HepG2 (cell line): ENCODE measurements around the gene USP7. TPM values are rescaled to one million over a fixed set of nuclear protein-coding genes. Genes with fewer than 3 reads are reported as not detected.

Experiments
- BCL6 ChIP-seq: IDR thresholded peaks from 2 replicates; pipeline ENCODE4 v1.6.1; 2016; ENCODE audit warnings: missing genetic modification reagents, missing compliant biosample characterization
- ETS1 ChIP-seq: sonication (generic); formaldehyde crosslinking; IDR thresholded peaks from 2 replicates; pipeline ENCODE4 v1.4.0; 2020; ENCODE audit warnings: missing genetic modification reagents
- HINFP ChIP-seq: sonication (generic); formaldehyde crosslinking; IDR thresholded peaks from 2 replicates; pipeline ENCODE4 v1.4.0; 2020; ENCODE audit warnings: low read depth, mild to moderate bottlenecking, missing genetic modification reagents
- NR2C2 ChIP-seq: sonication (generic); formaldehyde crosslinking; IDR thresholded peaks from 2 replicates; pipeline ENCODE4 v1.4.0; 2020; ENCODE audit warnings: missing genetic modification reagents, mild to moderate bottlenecking, moderate library complexity, borderline replicate concordance
- SIN3A ChIP-seq: IDR thresholded peaks from 2 replicates; pipeline ENCODE4 v1.6.1; 2011; ENCODE audit warnings: low read depth, mild to moderate bottlenecking, control low read depth, low read length, borderline replicate concordance
- TBP ChIP-seq: sonication (generic); formaldehyde crosslinking; IDR thresholded peaks from 2 replicates; pipeline ENCODE4 v1.5.0; 2020; ENCODE audit warnings: missing genetic modification reagents
- XBP1 ChIP-seq: sonication (generic); formaldehyde crosslinking; IDR thresholded peaks from 2 replicates; pipeline ENCODE4 v1.5.0; 2020; ENCODE audit warnings: missing genetic modification reagents
- ZBTB21 ChIP-seq: sonication (generic); formaldehyde crosslinking; IDR thresholded peaks from 2 replicates; pipeline ENCODE4 v1.4.0; 2020; ENCODE audit warnings: missing genetic modification reagents
- ZBTB7B ChIP-seq: sonication (generic); formaldehyde crosslinking; IDR thresholded peaks from 2 replicates; pipeline ENCODE4 v1.4.0; 2020; ENCODE audit warnings: missing genetic modification reagents
- ZFAT ChIP-seq: sonication (generic); formaldehyde crosslinking; conservative IDR thresholded peaks from 2 replicates; pipeline ENCODE4 v1.8.1; 2023; ENCODE audit warnings: missing genetic modification reagents, inconsistent platforms
- ZFY ChIP-seq: sonication (generic); formaldehyde crosslinking; IDR thresholded peaks from 2 replicates; pipeline ENCODE4 v1.4.0; 2020; ENCODE audit warnings: missing genetic modification reagents
- ZNF24 ChIP-seq: fragments of 450-650 bp; IDR thresholded peaks from 2 replicates; pipeline ENCODE4 v1.6.1; 2017; ENCODE audit warnings: antibody characterized with exemption, mild to moderate bottlenecking
- ZNF264 ChIP-seq: sonication (generic); formaldehyde crosslinking; IDR thresholded peaks from 2 replicates; pipeline ENCODE4 v1.4.0; 2020; ENCODE audit warnings: missing genetic modification reagents
- ZNF567 ChIP-seq: sonication (generic); formaldehyde crosslinking; IDR thresholded peaks from 2 replicates; pipeline ENCODE4 v1.8.1; 2023; ENCODE audit warnings: mild to moderate bottlenecking, missing genetic modification reagents, borderline replicate concordance
- ZNF720 ChIP-seq: sonication (generic); formaldehyde crosslinking; IDR thresholded peaks from 2 replicates; pipeline ENCODE4 v1.4.0; 2020; ENCODE audit warnings: missing genetic modification reagents
- ZNF761 ChIP-seq: sonication (generic); formaldehyde crosslinking; conservative IDR thresholded peaks from 2 replicates; pipeline ENCODE4 v1.4.0; 2020; ENCODE audit warnings: mild to moderate bottlenecking, missing genetic modification reagents
- polyA plus RNA-seq, 8 experiments: library from polyadenylated mRNA; depleted of rRNA in 3 of 8; stranded (reverse) in 7 of 8; unstranded in 1 of 8; fragments of >200 nt; fragmentation: Illumina TruSeq in 4 of 8; extraction: Trizol in 4 of 8; gene quantifications; 2 replicates each; pipeline versions ENCODE4 v1.2.1 to v1.2.3, GENCODE V29; 2011 to 2016; ENCODE audit warnings: low read depth in 4 of 8, missing spikeins in 1 of 8, mixed read lengths in 1 of 8; ENCODE audit not compliant: insufficient read depth in 1 of 8
- total RNA-seq, 5 experiments: library from RNA; depleted of rRNA; stranded (reverse); fragments of >200 nt; fragmentation: Illumina TruSeq; extraction: Trizol; gene quantifications; 2 replicates each; pipeline ENCODE4 v1.2.3, GENCODE V29; 2016; ENCODE audit warnings: low read depth in 1 of 5
- TF ChIP-seq, protein P1 (sequence below), 2 experiments: sonication (generic) in 1 of 2; formaldehyde crosslinking in 1 of 2; IDR thresholded peaks; 2 replicates each; pipeline versions ENCODE4 v1.5.1 to v1.6.1; 2011 to 2020; ENCODE audit warnings: borderline replicate concordance in 1 of 2, low read depth in 1 of 2, low read length in 1 of 2, mild to moderate bottlenecking in 1 of 2, missing genetic modification reagents in 1 of 2, moderate library complexity in 1 of 2
- TF ChIP-seq, protein P2 (sequence below): sonication (generic); formaldehyde crosslinking; IDR thresholded peaks from 2 replicates; pipeline ENCODE4 v1.8.0; 2022; ENCODE audit warnings: mild to moderate bottlenecking, missing genetic modification reagents, moderate library complexity
- TF ChIP-seq, protein P3 (sequence below), 2 experiments: sonication (generic) in 1 of 2; formaldehyde crosslinking in 1 of 2; IDR thresholded peaks; 2 replicates each; pipeline versions ENCODE4 v1.4.0 to v1.6.1; 2016 to 2020; ENCODE audit warnings: borderline replicate concordance in 1 of 2, low read depth in 1 of 2, mild to moderate bottlenecking in 1 of 2, missing genetic modification reagents in 1 of 2

USP7 gene
- total and polyA plus RNA-seq, 2 of the 13 experiments (the other 11 are each of a cell fraction or from before 2014, with no cell fraction given), result 52.5 to 173 TPM

GRCh38 chr16:8962393-8963009 is 1.2 kb downstream of the USP7 start (continued):
- TF ChIP-seq, protein P1, sequence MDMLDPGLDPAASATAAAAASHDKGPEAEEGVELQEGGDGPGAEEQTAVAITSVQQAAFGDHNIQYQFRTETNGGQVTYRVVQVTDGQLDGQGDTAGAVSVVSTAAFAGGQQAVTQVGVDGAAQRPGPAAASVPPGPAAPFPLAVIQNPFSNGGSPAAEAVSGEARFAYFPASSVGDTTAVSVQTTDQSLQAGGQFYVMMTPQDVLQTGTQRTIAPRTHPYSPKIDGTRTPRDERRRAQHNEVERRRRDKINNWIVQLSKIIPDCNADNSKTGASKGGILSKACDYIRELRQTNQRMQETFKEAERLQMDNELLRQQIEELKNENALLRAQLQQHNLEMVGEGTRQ (IDR thresholded peaks at IDR 0.05; ENCODE audit: low read depth, low read length), result no peak
- TF ChIP-seq, protein P1 (CRISPR knock-in tag; IDR thresholded peaks at IDR 0.05; ENCODE audit: borderline replicate concordance), result no peak
- TF ChIP-seq ZBTB7B, result peak; percentile 46; the same call in 1 of the 2 replicates
- TF ChIP-seq, protein P2, sequence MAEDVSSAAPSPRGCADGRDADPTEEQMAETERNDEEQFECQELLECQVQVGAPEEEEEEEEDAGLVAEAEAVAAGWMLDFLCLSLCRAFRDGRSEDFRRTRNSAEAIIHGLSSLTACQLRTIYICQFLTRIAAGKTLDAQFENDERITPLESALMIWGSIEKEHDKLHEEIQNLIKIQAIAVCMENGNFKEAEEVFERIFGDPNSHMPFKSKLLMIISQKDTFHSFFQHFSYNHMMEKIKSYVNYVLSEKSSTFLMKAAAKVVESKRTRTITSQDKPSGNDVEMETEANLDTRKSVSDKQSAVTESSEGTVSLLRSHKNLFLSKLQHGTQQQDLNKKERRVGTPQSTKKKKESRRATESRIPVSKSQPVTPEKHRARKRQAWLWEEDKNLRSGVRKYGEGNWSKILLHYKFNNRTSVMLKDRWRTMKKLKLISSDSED (CRISPR knock-in tag), result no peak
- TF ChIP-seq ZNF720 (CRISPR knock-in tag), result no peak
- TF ChIP-seq ZNF24, result no peak
- TF ChIP-seq, protein P3, sequence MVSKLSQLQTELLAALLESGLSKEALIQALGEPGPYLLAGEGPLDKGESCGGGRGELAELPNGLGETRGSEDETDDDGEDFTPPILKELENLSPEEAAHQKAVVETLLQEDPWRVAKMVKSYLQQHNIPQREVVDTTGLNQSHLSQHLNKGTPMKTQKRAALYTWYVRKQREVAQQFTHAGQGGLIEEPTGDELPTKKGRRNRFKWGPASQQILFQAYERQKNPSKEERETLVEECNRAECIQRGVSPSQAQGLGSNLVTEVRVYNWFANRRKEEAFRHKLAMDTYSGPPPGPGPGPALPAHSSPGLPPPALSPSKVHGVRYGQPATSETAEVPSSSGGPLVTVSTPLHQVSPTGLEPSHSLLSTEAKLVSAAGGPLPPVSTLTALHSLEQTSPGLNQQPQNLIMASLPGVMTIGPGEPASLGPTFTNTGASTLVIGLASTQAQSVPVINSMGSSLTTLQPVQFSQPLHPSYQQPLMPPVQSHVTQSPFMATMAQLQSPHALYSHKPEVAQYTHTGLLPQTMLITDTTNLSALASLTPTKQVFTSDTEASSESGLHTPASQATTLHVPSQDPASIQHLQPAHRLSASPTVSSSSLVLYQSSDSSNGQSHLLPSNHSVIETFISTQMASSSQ (IDR thresholded peaks at IDR 0.05; ENCODE audit: low read depth), result no peak
- TF ChIP-seq, protein P3 (CRISPR knock-in tag; IDR thresholded peaks at IDR 0.05; ENCODE audit: borderline replicate concordance), result no peak
- no peak for TF ChIP-seq NR2C2 (CRISPR knock-in tag)
- TF ChIP-seq ETS1 (CRISPR knock-in tag), result no peak
- no peak for TF ChIP-seq ZNF761 (CRISPR knock-in tag)
- TF ChIP-seq ZNF264 (CRISPR knock-in tag), result no peak
- TF ChIP-seq SIN3A, result no peak; the same call in 1 of the 2 replicates
- no peak for TF ChIP-seq ZBTB21 (CRISPR knock-in tag)
- no peak for TF ChIP-seq XBP1 (CRISPR knock-in tag)
- TF ChIP-seq ZFY (CRISPR knock-in tag), result peak; percentile 61; the same call in 1 of the 2 replicates
- TF ChIP-seq ZFAT (CRISPR knock-in tag), result no peak
- no peak for TF ChIP-seq ZNF567 (CRISPR knock-in tag)
- TF ChIP-seq BCL6, result peak; percentile 18; the same call in 1 of the 2 replicates
- TF ChIP-seq TBP, result no peak
- TF ChIP-seq HINFP (CRISPR knock-in tag), result peak; percentile 23; the same call in 1 of the 2 replicates
